KMS-11 (cell line): Measurements from ENCODE around the gene RIPOR2.

Experiments used
- H2AFZ ChIP-seq: fragments of 200-600 bp; sonication (generic); 2 replicates; pipeline ENCODE4 v1.6.1; 2016; ENCODE audit warnings: antibody characterized with exemption, mixed run types, low read depth
- H3K27ac ChIP-seq: fragments of 200-600 bp; sonication (generic); 2 replicates; pipeline ENCODE4 v1.6.1; 2016; ENCODE audit warnings: mild to moderate bottlenecking, mixed run types
- H3K27me3 ChIP-seq: fragments of 200-600 bp; sonication (generic); 2 replicates; pipeline ENCODE4 v1.6.1; 2017; ENCODE audit warnings: mild to moderate bottlenecking, low read depth, mixed run types, moderate library complexity; ENCODE audit not compliant: insufficient read depth
- H3K36me3 ChIP-seq: fragments of 200-600 bp; sonication (generic); 2 replicates; pipeline ENCODE4 v1.6.1; 2017; ENCODE audit warnings: mild to moderate bottlenecking, mixed run types; ENCODE audit not compliant: insufficient read depth
- H3K4me1 ChIP-seq: fragments of 200-600 bp; sonication (generic); 2 replicates; pipeline ENCODE4 v1.6.1; 2016; ENCODE audit warnings: mild to moderate bottlenecking, low read depth, mixed run types; ENCODE audit not compliant: poor library complexity, severe bottlenecking
- H3K4me2 ChIP-seq: fragments of 200-600 bp; sonication (generic); 2 replicates; pipeline ENCODE4 v1.7.0; 2016; ENCODE audit warnings: mild to moderate bottlenecking, mixed run types
- H3K4me3 ChIP-seq: fragments of 200-600 bp; sonication (generic); IDR thresholded peaks from 2 replicates; pipeline ENCODE4 v1.6.1; 2017; ENCODE audit warnings: low read depth, low read length, mixed read lengths; ENCODE audit not compliant: insufficient read depth
- H3K79me2 ChIP-seq: fragments of 200-600 bp; sonication (generic); 2 replicates; pipeline ENCODE4 v1.6.1; 2016; ENCODE audit warnings: low read depth, mixed run types; ENCODE audit not compliant: insufficient read depth
- H3K9ac ChIP-seq: fragments of 200-600 bp; sonication (generic); 2 replicates; pipeline ENCODE4 v1.6.1; 2016; ENCODE audit warnings: mild to moderate bottlenecking, mixed run types
- H4K20me1 ChIP-seq: fragments of 200-600 bp; sonication (generic); 2 replicates; pipeline ENCODE4 v1.6.1; 2016; ENCODE audit warnings: mild to moderate bottlenecking, mixed run types; ENCODE audit not compliant: insufficient read depth
- CTCF ChIP-seq: fragments of 200-600 bp; sonication (generic); conservative IDR thresholded peaks from 2 replicates; pipeline ENCODE4 v1.6.1; 2017; ENCODE audit warnings: low read depth, mild to moderate bottlenecking, antibody characterized with exemption, low read length, moderate library complexity, mixed read lengths

Gene RIPOR2

GRCh38 chr6:24933266-24933665, 2.5 kb downstream of the RIPOR2 start:
- H3K4me2 ChIP-seq: no peak overlapping the region

DNA sequence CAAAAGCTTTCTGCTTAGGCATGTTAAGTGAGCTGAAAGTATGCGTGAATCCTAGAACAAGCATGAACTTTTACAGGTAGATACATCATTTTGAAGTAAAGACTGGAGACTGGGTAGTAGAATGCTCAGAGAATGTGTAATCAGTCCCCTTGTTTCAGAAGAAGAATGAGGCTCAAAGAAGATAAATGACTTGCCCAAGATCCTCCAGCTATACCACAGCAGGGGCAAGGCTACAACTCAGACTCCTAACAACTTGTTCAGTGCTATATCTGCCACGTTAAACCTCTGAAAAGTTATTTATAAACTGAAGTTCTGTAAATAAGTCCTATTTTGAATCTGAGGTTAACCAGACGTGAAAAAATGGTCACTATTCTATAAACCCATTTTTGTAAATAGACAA, 2.9 kb downstream of the RIPOR2 start:
- no peaks in the 10 kb centered on the region for H3K79me2 ChIP-seq
- no peaks in the 10 kb centered on the region for H3K27me3 ChIP-seq
- H3K27ac ChIP-seq: no peak overlapping the region
- H3K9ac ChIP-seq: no peak overlapping the region
- H3K4me3 ChIP-seq: no peak overlapping the region
- H3K4me1 ChIP-seq: peaks cover 22% of the 10 kb centered on the region
- no peaks in the 10 kb centered on the region for H3K36me3 ChIP-seq
- H2AFZ ChIP-seq: no peak overlapping the region
- no peak for TF ChIP-seq CTCF
- H4K20me1 ChIP-seq: no peaks in the 10 kb centered on the region
- H3K4me2 ChIP-seq: no peak overlapping the region

More at GRCh38 chr6:24933266-24933665, 2.5 kb downstream of the RIPOR2 start:
- Histone ChIP-seq H3K27ac (no peak overlapping the region), H3K4me3 (no peak overlapping the region), H3K4me1 (peaks cover 22% of the 10 kb centered on the region), H3K36me3 (no peaks in the 10 kb centered on the region), H3K79me2 (no peaks in the 10 kb centered on the region), H2AFZ (no peak overlapping the region), H4K20me1 (no peaks in the 10 kb centered on the region), H3K27me3 (no peaks in the 10 kb centered on the region), H3K9ac (no peak overlapping the region)
- TF ChIP-seq CTCF: no peak

DNA sequence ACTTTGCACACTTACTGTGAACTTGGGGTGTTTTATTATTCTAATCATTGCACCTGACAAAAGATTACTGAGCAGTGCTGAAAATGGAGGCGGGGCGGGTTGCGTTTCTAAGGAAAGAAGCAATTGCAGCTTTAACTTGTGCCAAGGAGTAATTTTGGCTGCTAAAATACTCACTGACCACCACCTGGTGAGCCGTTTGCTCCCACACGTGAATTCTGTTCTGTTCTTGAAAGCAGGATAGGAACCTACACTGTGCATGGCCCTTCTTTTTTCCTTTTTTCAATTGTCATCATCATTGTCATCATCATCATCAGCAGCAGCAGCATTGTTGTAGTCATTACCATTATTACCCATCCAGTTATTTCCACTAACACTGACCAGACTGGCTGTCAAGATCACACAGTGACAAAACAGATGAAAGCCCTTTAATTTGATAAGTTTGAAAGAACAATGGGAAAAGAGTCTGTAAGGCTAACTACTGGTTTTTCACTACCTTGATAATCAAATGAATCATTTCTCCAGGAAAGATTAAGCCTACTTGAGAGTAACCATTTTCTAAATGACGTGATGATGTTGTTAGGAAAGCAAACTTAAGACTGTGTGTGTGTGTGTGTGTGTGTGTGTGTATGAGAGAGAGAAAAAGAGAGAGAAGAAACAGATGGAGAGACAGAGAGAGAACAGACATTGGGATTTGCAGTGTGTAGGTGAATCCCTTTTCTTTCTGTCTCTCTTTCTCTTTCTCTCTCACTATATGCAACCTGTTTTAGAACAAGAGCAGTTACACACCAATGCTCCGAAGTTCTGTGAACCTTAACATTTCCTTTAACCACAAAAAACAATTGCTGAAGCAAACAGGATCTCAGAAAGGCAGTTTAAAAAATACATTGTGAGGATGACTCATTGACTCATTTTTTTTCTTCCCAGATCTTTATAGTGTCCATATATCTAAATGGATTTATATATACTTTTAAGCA, 3.8 kb downstream of the RIPOR2 start:
- Histone ChIP-seq H3K4me2 (no peak overlapping the region), H3K4me1 (peaks cover 22% of the 10 kb centered on the region), H2AFZ (no peak overlapping the region), H3K4me3 (no peak overlapping the region), H3K79me2 (no peaks in the 10 kb centered on the region), H3K36me3 (no peaks in the 10 kb centered on the region), H3K9ac (no peak overlapping the region), H3K27me3 (no peaks in the 10 kb centered on the region), H4K20me1 (no peaks in the 10 kb centered on the region), H3K27ac (no peak overlapping the region)
- no peak for TF ChIP-seq CTCF

DNA sequence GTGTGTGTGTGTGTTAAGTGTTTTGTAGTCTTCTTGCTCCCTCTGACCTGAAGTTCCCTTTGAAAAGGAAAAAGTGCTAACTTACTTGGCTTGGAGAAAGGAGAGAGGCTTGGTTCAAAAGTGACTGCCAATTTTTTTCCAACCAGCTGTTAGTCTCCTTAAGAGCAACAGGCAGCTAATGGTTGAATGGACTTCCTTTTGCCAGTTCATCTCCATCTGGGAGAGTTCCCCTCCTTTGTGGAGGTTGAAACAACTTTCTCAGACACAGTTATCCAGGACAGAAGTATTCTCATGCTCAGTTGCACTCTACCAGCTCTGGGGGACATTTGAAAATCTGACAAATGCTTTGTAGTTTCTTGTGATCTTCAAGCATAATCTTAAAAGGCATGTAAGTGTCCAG, 4.5 kb downstream of the RIPOR2 start:
- Histone ChIP-seq H3K4me3 (no peak overlapping the region), H3K27ac (no peak overlapping the region), H3K4me1 (peaks cover 14% of the 10 kb centered on the region), H3K36me3 (no peaks in the 10 kb centered on the region), H3K4me2 (no peak overlapping the region), H3K27me3 (no peaks in the 10 kb centered on the region), H3K9ac (no peak overlapping the region), H2AFZ (no peak overlapping the region), H3K79me2 (no peaks in the 10 kb centered on the region), H4K20me1 (no peaks in the 10 kb centered on the region)
- TF ChIP-seq CTCF: no peak
